ENCODE results near the gene BCKDHB.

DNA sequence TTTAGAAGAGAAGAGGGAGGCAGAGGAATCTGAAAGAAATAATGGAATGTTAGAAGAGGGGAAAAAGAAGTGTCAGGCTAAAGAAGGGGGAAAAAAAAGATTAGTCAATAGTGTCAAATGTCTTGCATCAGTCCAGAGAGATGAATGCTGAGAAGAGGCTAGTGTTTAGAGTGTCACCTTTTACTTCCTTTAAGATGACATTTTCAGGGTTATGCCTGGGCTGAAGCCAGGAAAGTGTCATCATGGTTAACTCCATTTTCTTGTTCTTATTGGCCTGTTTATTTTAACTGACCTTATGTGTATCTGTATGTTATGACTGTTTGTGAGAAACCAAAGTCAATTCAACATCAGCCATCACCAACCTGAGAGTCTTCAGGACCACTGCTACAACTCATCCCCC is 15.0 kb upstream of the BCKDHB start:
- TF ChIP-seq POLR2A (IDR thresholded peaks at IDR 0.05): no peak
- TF ChIP-seq, protein P1, sequence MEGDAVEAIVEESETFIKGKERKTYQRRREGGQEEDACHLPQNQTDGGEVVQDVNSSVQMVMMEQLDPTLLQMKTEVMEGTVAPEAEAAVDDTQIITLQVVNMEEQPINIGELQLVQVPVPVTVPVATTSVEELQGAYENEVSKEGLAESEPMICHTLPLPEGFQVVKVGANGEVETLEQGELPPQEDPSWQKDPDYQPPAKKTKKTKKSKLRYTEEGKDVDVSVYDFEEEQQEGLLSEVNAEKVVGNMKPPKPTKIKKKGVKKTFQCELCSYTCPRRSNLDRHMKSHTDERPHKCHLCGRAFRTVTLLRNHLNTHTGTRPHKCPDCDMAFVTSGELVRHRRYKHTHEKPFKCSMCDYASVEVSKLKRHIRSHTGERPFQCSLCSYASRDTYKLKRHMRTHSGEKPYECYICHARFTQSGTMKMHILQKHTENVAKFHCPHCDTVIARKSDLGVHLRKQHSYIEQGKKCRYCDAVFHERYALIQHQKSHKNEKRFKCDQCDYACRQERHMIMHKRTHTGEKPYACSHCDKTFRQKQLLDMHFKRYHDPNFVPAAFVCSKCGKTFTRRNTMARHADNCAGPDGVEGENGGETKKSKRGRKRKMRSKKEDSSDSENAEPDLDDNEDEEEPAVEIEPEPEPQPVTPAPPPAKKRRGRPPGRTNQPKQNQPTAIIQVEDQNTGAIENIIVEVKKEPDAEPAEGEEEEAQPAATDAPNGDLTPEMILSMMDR (IDR thresholded peaks at IDR 0.05 in 4 of 5, conservative IDR thresholded peaks at IDR 0.05 in 1 of 5): no peak

Data from gastrocnemius medialis (tissue), 4 donors.